Stomach (tissue), 4 donors: Measurements from ENCODE around the gene UMPS.
"Not testable (repeated sequence)": the region's sequence is repeated elsewhere in the genome, so short reads cannot be mapped to it uniquely, and the experiment has no call there.

ENCODE experiments used
- CTCF ChIP-seq, 7 experiments: fragments of 450-650 bp in 4 of 7; fragments of 200-600 bp in 3 of 7; sonication (generic) in 3 of 7; IDR thresholded peaks; one replicate each; pipeline ENCODE4 v1.5.1; 2016 to 2019; ENCODE audit warnings: antibody characterized with exemption in 7 of 7, control low read depth in 2 of 7, mild to moderate bottlenecking in 1 of 7
- POLR2A ChIP-seq, 4 donors: fragments of 450-650 bp; IDR thresholded peaks; one replicate each; pipeline ENCODE4 v1.6.1; 2016; ENCODE audit warnings: antibody characterized with exemption in 4 of 4, control low read depth in 2 of 4, mild to moderate bottlenecking in 1 of 4, moderate library complexity in 1 of 4
- POLR2AphosphoS5 ChIP-seq, 3 donors: sonication (generic); formaldehyde crosslinking; IDR thresholded peaks; one replicate each; pipeline ENCODE4 v1.6.1; 2016; ENCODE audit warnings: antibody characterized with exemption in 3 of 3

DNA sequence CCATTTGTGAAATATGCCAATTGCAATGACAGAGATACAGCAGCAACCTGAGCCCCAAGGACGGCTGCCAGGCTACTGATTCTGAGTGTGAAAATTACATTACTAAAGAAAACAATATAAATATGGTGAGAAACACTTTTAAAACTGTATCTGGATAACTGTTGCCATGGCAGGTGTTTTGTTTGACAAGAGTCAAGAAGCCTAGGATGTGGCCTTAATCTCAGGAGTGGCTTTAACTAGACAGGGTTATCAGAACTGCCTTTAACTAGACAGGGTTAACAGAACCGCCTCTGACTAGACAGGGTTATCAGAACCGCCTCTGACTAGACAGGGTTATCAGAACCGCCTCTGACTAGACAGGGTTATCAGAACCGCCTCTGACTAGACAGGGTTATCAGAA lies 58.9 kb downstream of the UMPS start:
- not testable (repeated sequence) for TF ChIP-seq POLR2A, CTCF, POLR2AphosphoS5 (IDR thresholded peaks at IDR 0.05)
